PFSK-1 (cell line): ENCODE results near the gene EXOC6.

Experiments used
- POLR2AphosphoS5 ChIP-seq: IDR thresholded peaks from 2 replicates; pipeline ENCODE4 v1.6.1; 2012; ENCODE audit warnings: low read depth, mild to moderate bottlenecking, control low read depth, low read length, moderate library complexity
- SIN3A ChIP-seq: IDR thresholded peaks from 2 replicates; pipeline ENCODE4 v1.6.1; 2012; ENCODE audit warnings: mild to moderate bottlenecking, low read length, moderate library complexity, borderline replicate concordance; ENCODE audit not compliant: insufficient read depth

GRCh38 chr10:93096901-93097300, 248.6 kb downstream of the EXOC6 start:
- TF ChIP-seq POLR2AphosphoS5 (no peak), SIN3A (no peak)
